B cell (primary cell): Measurements from ENCODE around the gene KLHL20.

Experiments
- EZH2 ChIP-seq: IDR thresholded peaks from 2 replicates; pipeline ENCODE4 v1.6.1; 2012; ENCODE audit warnings: borderline replicate concordance, low read depth, mild to moderate bottlenecking, moderate library complexity, low read length; ENCODE audit not compliant: insufficient read depth, poor library complexity, severe bottlenecking
- TF ChIP-seq, protein P1 (sequence below): fragments of 200-600 bp; IDR thresholded peaks from one replicate; pipeline ENCODE4 v1.8.0; 2022; ENCODE audit warnings: antibody characterized with exemption, mild to moderate bottlenecking

DNA sequence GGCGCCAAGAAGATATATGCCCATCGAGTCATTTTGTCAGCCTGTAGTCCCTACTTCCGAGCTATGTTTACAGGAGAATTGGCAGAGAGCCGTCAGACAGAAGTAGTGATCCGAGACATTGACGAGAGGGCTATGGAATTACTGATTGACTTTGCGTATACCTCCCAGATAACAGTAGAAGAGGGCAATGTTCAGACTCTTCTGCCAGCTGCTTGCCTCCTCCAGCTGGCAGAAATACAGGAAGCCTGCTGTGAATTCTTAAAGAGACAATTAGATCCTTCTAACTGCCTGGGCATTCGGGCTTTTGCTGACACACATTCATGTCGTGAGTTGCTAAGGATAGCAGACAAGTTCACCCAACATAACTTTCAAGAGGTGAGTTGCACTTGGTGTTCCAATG is 19.1 kb downstream of the KLHL20 start:
- TF ChIP-seq, protein P1, sequence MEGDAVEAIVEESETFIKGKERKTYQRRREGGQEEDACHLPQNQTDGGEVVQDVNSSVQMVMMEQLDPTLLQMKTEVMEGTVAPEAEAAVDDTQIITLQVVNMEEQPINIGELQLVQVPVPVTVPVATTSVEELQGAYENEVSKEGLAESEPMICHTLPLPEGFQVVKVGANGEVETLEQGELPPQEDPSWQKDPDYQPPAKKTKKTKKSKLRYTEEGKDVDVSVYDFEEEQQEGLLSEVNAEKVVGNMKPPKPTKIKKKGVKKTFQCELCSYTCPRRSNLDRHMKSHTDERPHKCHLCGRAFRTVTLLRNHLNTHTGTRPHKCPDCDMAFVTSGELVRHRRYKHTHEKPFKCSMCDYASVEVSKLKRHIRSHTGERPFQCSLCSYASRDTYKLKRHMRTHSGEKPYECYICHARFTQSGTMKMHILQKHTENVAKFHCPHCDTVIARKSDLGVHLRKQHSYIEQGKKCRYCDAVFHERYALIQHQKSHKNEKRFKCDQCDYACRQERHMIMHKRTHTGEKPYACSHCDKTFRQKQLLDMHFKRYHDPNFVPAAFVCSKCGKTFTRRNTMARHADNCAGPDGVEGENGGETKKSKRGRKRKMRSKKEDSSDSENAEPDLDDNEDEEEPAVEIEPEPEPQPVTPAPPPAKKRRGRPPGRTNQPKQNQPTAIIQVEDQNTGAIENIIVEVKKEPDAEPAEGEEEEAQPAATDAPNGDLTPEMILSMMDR = no peak
- TF ChIP-seq EZH2 = no peak
